ACC112 (cell line): ENCODE results near the gene IL6R.

Experiments used
- H2AFZ ChIP-seq: fragments of 200-600 bp; sonication (generic); one replicate; pipeline ENCODE4 v1.6.0; 2017; ENCODE audit warnings: antibody characterized with exemption, low read length; ENCODE audit not compliant: unreplicated experiment
- H3K27ac ChIP-seq: fragments of 200-600 bp; sonication (generic); 2 replicates; pipeline ENCODE4 v1.5.1; 2014; ENCODE audit warnings: low read depth, mild to moderate bottlenecking, antibody characterized with exemption, low read length, moderate library complexity
- H3K27me3 ChIP-seq: fragments of 200-600 bp; sonication (generic); 2 replicates; pipeline ENCODE4 v1.6.1; 2014; ENCODE audit warnings: mild to moderate bottlenecking, antibody characterized with exemption, low read length, moderate library complexity, mixed read lengths; ENCODE audit not compliant: insufficient read depth
- H3K36me3 ChIP-seq: fragments of 200-600 bp; sonication (generic); 2 replicates; pipeline ENCODE4 v1.6.1; 2016; ENCODE audit warnings: mild to moderate bottlenecking, antibody characterized with exemption, low read length, moderate library complexity, mixed read lengths; ENCODE audit not compliant: insufficient read depth
- H3K4me1 ChIP-seq: fragments of 200-600 bp; sonication (generic); one replicate; pipeline ENCODE4 v1.6.1; 2016; ENCODE audit warnings: low read length, mixed read lengths; ENCODE audit not compliant: insufficient read depth, unreplicated experiment, control insufficient read depth
- H3K4me3 ChIP-seq: fragments of 200-600 bp; sonication (generic); 2 replicates; pipeline ENCODE4 v1.5.1; 2014; ENCODE audit warnings: mild to moderate bottlenecking, low read depth, low read length
- H3K79me2 ChIP-seq: fragments of 200-600 bp; sonication (generic); one replicate; pipeline ENCODE4 v1.6.0; 2016; ENCODE audit warnings: low read length; ENCODE audit not compliant: control insufficient read depth, unreplicated experiment, insufficient read depth

IL6R gene

GRCh38 chr1:154406886-154407197, 1.7 kb downstream of the IL6R start:
- peak overlapping the region; percentile 92 for H3K27ac ChIP-seq

GRCh38 chr1:154407198-154408091, 2.3 kb downstream of the IL6R start:
- peak overlapping the region; percentile 94 for H3K4me3 ChIP-seq
- H2AFZ ChIP-seq, result no peak overlapping the region
- peak overlapping the region; percentile 92; the same call in 1 of the 2 replicates for H3K27ac ChIP-seq
- H3K27me3 ChIP-seq, result no peaks in the 10 kb centered on the region
- H3K79me2 ChIP-seq, result peaks cover 31% of the 10 kb centered on the region
- H3K4me1 ChIP-seq, result peaks cover 23% of the 10 kb centered on the region
- H3K36me3 ChIP-seq, result no peaks in the 10 kb centered on the region

More at GRCh38 chr1:154406886-154407197, 1.7 kb downstream of the IL6R start:
- H3K36me3 ChIP-seq, result no peaks in the 10 kb centered on the region
- H3K79me2 ChIP-seq, result peaks cover 31% of the 10 kb centered on the region
- no peak overlapping the region for H2AFZ ChIP-seq
- H3K4me1 ChIP-seq, result peaks cover 23% of the 10 kb centered on the region
- H3K4me3 ChIP-seq, result peak overlapping the region; percentile 94
- no peaks in the 10 kb centered on the region for H3K27me3 ChIP-seq

DNA sequence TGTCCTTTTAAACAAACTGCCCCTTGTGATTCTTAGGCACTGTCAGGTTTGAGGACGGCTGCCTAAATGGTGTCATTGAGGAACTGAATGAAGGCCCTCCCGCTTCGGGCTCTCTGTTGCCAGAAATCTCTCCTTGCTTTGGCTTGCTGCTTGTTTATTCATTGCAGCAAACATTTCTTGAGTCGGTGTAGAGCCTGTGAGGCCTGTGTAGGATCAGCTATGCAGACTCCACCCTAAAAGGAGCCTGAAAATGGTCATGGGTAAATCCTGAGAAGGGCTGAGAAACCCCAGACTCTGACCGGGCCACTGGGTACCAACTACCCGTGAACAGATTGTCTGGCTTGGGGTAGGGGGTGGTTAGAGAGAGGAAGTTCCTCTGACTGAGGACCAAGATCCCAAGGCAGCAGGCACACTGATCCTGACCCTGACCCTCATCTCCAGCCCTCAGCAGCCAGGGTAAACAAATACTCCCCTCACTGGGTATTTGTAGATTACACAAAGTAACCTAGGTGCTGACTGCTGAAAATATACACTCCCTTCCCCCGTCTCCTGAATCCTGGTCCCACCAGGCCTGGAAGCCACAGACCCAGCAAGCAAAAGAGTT, 3.1 kb downstream of the IL6R start:
- Histone ChIP-seq H3K4me1 (peaks cover 23% of the 10 kb centered on the region), H3K27ac (no peak overlapping the region), H3K4me3 (no peak overlapping the region), H3K27me3 (no peaks in the 10 kb centered on the region), H3K36me3 (no peaks in the 10 kb centered on the region), H3K79me2 (peaks cover 31% of the 10 kb centered on the region), H2AFZ (no peak overlapping the region)

DNA sequence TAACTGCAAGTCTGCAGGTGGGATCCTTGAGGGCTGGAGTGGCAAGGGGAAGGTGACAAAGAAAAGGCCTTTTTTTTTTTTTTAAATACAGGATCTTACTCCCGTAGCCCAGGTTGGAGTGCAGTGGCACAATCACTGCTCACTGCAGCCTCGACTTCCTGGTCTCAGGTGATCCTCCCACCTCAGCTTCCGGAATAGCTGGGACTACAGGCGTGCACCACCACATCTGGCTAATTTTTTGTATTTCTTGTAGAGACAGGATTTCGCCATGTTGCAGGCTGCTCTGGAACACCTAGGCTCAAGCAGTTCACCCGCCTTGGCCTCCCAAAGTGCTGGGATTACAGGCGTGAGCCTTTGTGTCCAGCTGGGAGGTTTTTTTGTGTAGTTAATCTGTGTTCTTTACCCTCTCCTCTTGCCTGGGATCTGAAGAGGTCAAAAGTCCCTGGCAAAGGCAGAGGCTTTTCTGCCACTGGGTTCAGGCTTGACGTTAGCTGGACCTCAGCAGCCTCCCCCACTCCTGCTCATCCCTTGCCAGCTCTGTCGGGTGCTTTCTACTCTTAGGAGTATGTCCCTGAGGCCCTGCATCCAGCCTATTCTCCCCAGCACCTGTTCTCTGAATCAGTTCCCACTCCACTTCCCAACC, 5.2 kb downstream of the IL6R start:
- H2AFZ ChIP-seq, result no peak overlapping the region
- H3K27me3 ChIP-seq, result no peaks in the 10 kb centered on the region
- H3K4me1 ChIP-seq, result peaks cover 23% of the 10 kb centered on the region
- H3K4me3 ChIP-seq, result no peak overlapping the region
- peaks cover 36% of the 10 kb centered on the region for H3K79me2 ChIP-seq
- no peaks in the 10 kb centered on the region for H3K36me3 ChIP-seq
- no peak overlapping the region for H3K27ac ChIP-seq

DNA sequence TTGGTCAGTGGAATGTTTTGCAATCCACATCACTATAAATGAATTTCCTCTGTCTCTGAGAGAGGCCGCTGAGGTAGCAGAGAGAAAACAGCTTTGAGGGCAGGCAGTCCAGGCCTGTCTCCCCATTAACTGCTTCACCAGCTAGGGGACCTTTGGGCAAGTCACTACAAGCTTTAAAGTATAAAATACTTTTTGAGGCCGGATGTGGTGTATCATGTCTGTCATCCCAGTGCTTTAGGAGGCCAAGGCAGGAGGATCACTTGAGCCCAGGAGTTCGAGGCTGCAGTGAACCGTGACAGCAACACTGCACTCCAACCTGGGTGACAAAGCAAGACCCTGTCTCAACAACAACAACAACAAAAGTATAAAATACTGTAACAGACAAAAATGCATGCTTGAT, 6.4 kb downstream of the IL6R start:
- Histone ChIP-seq H2AFZ (no peak overlapping the region), H3K27me3 (no peaks in the 10 kb centered on the region), H3K36me3 (no peaks in the 10 kb centered on the region), H3K4me1 (peaks cover 21% of the 10 kb centered on the region), H3K4me3 (no peak overlapping the region), H3K79me2 (peaks cover 35% of the 10 kb centered on the region), H3K27ac (no peak overlapping the region)

GRCh38 chr1:154413177-154413783, 8.1 kb downstream of the IL6R start:
- H3K27ac ChIP-seq, result no peak overlapping the region
- no peaks in the 10 kb centered on the region for H3K36me3 ChIP-seq
- no peak overlapping the region for H3K4me3 ChIP-seq
- no peak overlapping the region for H2AFZ ChIP-seq
- H3K4me1 ChIP-seq, result peaks cover 10% of the 10 kb centered on the region
- peaks cover 17% of the 10 kb centered on the region for H3K79me2 ChIP-seq
- H3K27me3 ChIP-seq, result no peaks in the 10 kb centered on the region

DNA sequence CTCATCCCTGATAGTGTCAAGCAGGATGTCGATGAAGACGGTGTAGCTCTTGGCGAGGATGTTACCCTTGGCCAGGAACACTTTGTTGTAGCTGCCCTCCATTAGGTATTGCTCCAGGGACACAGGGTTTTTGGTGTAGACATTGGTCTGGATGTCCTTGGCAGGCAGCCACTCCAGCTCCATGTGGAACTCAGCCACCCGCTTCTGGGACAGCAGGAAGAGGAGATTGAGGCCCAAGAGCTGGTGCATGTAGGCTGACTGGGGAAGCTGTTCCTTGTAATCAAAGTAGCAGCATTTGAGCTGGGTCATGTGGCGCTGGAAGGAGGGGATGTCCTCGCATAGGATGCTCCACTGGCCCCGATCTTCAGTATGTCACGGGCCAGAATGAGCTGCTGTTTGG, 9.5 kb downstream of the IL6R start:
- Histone ChIP-seq H3K36me3 (no peaks in the 10 kb centered on the region), H3K27me3 (no peaks in the 10 kb centered on the region), H3K27ac (no peak overlapping the region), H2AFZ (no peak overlapping the region), H3K79me2 (peaks cover 9% of the 10 kb centered on the region), H3K4me1 (peaks cover 18% of the 10 kb centered on the region), H3K4me3 (no peak overlapping the region)

DNA sequence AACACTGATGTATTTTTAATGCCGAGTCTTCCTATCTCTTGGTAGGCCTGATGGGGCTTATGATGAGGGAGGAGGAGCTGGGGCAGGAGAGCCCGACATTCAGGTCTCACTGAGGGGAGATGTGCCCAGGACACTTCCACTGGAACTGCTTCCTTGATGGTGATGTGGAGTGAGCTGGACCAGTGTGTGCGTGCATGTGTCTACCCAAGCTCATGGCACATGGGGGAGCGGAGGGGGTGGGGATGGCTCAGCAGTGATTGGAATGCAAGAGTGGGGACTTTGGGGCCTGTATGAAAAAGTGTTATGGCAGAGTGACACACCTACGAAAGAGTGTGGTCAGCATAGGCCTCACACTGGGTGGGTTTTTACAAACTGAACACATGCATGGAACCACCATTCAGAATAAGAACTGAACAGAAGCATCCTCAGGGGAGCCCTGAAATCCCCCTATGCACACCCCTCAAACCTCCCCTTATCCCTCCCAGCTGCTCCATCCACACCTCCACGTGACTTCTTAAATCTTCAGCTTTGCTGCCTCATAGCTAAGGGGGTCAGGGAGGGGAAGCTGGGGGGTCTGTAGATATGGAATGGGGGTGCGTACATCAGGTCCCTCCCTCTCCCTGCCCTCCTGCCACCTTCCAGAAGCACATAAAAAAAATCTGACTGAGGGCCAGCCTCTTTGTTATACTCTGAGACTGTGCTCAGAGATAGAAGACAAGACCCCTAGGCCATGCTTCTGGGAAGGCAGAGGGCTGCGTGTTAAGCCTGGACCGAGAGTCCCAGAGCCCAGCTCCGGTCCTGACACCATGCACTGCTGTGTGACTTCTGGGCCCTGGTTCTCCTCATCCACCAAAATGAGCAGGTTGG, 11.6 kb downstream of the IL6R start:
- Histone ChIP-seq H3K36me3 (no peaks in the 10 kb centered on the region), H3K27me3 (no peaks in the 10 kb centered on the region), H2AFZ (no peak overlapping the region), H3K4me3 (no peak overlapping the region), H3K4me1 (peaks cover 36% of the 10 kb centered on the region), H3K79me2 (peaks cover 15% of the 10 kb centered on the region), H3K27ac (no peak overlapping the region)

- H3K4me1 ChIP-seq, result peaks cover 40% of the 10 kb centered on the region
- no peaks in the 10 kb centered on the region for H3K36me3 ChIP-seq
- H2AFZ ChIP-seq, result no peak overlapping the region
- H3K27ac ChIP-seq, result no peak overlapping the region
- no peak overlapping the region for H3K4me3 ChIP-seq
- H3K79me2 ChIP-seq, result peaks cover 15% of the 10 kb centered on the region
- no peaks in the 10 kb centered on the region for H3K27me3 ChIP-seq
These were observed 12.1 kb downstream of the IL6R start for GRCh38 chr1:154417338-154417608.
